Brain microvascular endothelial cell (primary cell): ENCODE data around the gene SLC12A1.

Source experiments
- DNase-seq: peaks from one replicate; pipeline ENCODE4 v3.0.0-alpha.2; 2020
- H3K27ac ChIP-seq: fragments of 250-450 bp; sonication (Bioruptor Pico); 2 replicates; pipeline ENCODE4 v1.5.1; 2020; ENCODE audit warnings: mild to moderate bottlenecking, moderate library complexity
- H3K27me3 ChIP-seq: fragments of 250-450 bp; sonication (Bioruptor Pico); replicated peaks from 2 replicates; pipeline ENCODE4 v1.5.1; 2020; ENCODE audit warnings: mild to moderate bottlenecking
- H3K36me3 ChIP-seq: fragments of 250-450 bp; sonication (Bioruptor Pico); replicated peaks from 2 replicates; pipeline ENCODE4 v1.5.1; 2020; ENCODE audit warnings: mild to moderate bottlenecking
- H3K4me3 ChIP-seq: 2 replicates; pipeline ENCODE4 v1.5.1; 2011; ENCODE audit warnings: low read depth, mild to moderate bottlenecking, control low read depth, low read length, moderate library complexity
- CTCF ChIP-seq: IDR thresholded peaks from 2 replicates; pipeline ENCODE4 v1.5.1; 2011; ENCODE audit warnings: low read depth, mild to moderate bottlenecking, moderate library complexity, low read length, control low read depth, inconsistent platforms; ENCODE audit errors: missing control alignments
- in situ Hi-C: cut with HindIII; loops from 2 replicates; pipeline ENCODE4 v1.10.0; 2017; ENCODE audit warnings: low sequenced_read_pairs, low pct_ligation_motif_present

Gene SLC12A1

GRCh38 chr15:48186271-48186670 lies 19.8 kb upstream of the SLC12A1 start:
- DNase-seq = no peak
- Histone ChIP-seq H3K36me3 (no peaks in the 10 kb centered on the region), H3K27me3 (no peaks in the 10 kb centered on the region), H3K4me3 (no peak overlapping the region), H3K27ac (no peak overlapping the region)
- TF ChIP-seq CTCF = no peak
- in situ Hi-C loops = no loop called here

- in situ Hi-C loops = no loop called here
- Histone ChIP-seq H3K27me3 (no peaks in the 10 kb centered on the region), H3K27ac (no peak overlapping the region), H3K36me3 (no peaks in the 10 kb centered on the region), H3K4me3 (peak overlapping the region; percentile 27)
- TF ChIP-seq CTCF = no peak
- DNase-seq = peak; percentile 69
These were observed 15.0 kb upstream of the SLC12A1 start for GRCh38 chr15:48190932-48191573.

- Histone ChIP-seq H3K4me3 (peak within 1 kb of the TSS; percentile 27), H3K27ac (no peak within 1 kb of the TSS), H3K27me3 (no peaks in the 10 kb centered on the region), H3K36me3 (no peaks in the 10 kb centered on the region)
- TF ChIP-seq CTCF = no peak
- in situ Hi-C loops = no loop called here
- no peak for DNase-seq
These were observed 14.4 kb upstream of the SLC12A1 start, which contains the start of gene CTXN2 for GRCh38 chr15:48191574-48192225. Gene CTXN2, plus strand, starts transcription at chr15:48191665. Its CDS starts 9,636 bp downstream, at chr15:48201301.

GRCh38 chr15:48202068-48202467 lies 4.0 kb upstream of the SLC12A1 start:
- Histone ChIP-seq H3K4me3 (no peak overlapping the region), H3K36me3 (no peaks in the 10 kb centered on the region), H3K27me3 (no peaks in the 10 kb centered on the region), H3K27ac (no peak overlapping the region)
- TF ChIP-seq CTCF = no peak
- in situ Hi-C loops = no loop called here
- DNase-seq = no peak

- no peak for TF ChIP-seq CTCF
- Histone ChIP-seq H3K27me3 (no peaks in the 10 kb centered on the region), H3K27ac (no peak overlapping the region), H3K36me3 (no peaks in the 10 kb centered on the region), H3K4me3 (no peak overlapping the region)
- in situ Hi-C loops = no loop called here
- DNase-seq = no peak
These were observed 15.2 kb downstream of the SLC12A1 start for GRCh38 chr15:48221261-48221660.
